Mesendoderm (in vitro differentiated cells): ENCODE measurements around the gene HSD17B4.
"Not testable (repeated sequence)": the region's sequence is repeated elsewhere in the genome, so short reads cannot be mapped to it uniquely, and the experiment has no call there.

Experiments used
- DNase-seq: peaks from one replicate; pipeline ENCODE4 v3.0.0; 2013
- H2AK5ac ChIP-seq: 2 replicates; pipeline ENCODE4 v1.6.1; 2013; ENCODE audit warnings: low read length, inconsistent platforms
- H2BK120ac ChIP-seq: 2 replicates; pipeline ENCODE4 v1.6.1; 2013; ENCODE audit warnings: low read depth, mild to moderate bottlenecking, low read length, moderate library complexity, mixed read lengths
- H2BK15ac ChIP-seq: replicated peaks from 2 replicates; pipeline ENCODE4 v1.6.1; 2013; ENCODE audit warnings: low read depth, mild to moderate bottlenecking, moderate library complexity
- H2BK5ac ChIP-seq: 2 replicates; pipeline ENCODE4 v1.6.1; 2013; ENCODE audit warnings: low read length, inconsistent platforms
- H3K18ac ChIP-seq: 2 replicates; pipeline ENCODE4 v1.6.1; 2013; ENCODE audit warnings: mild to moderate bottlenecking, low read length, mixed read lengths
- H3K23ac ChIP-seq: one replicate; pipeline ENCODE4 v1.6.1; 2013; ENCODE audit warnings: low read length
- H3K27ac ChIP-seq: 2 replicates; pipeline ENCODE4 v1.5.1; 2013; ENCODE audit warnings: low read depth, mild to moderate bottlenecking, inconsistent platforms, low read length, moderate library complexity
- H3K27me3 ChIP-seq: 2 replicates; pipeline ENCODE4 v1.6.1; 2013; ENCODE audit warnings: low read length, control low read depth, mild to moderate bottlenecking, inconsistent platforms; ENCODE audit not compliant: insufficient read depth, poor library complexity
- H3K36me3 ChIP-seq: 2 replicates; pipeline ENCODE4 v1.6.1; 2013; ENCODE audit warnings: low read length, inconsistent platforms; ENCODE audit not compliant: control insufficient read depth, insufficient read depth
- H3K4ac ChIP-seq: one replicate; pipeline ENCODE4 v1.6.1; 2013; ENCODE audit warnings: low read depth, mild to moderate bottlenecking, low read length, moderate library complexity
- H3K4me1 ChIP-seq: 2 replicates; pipeline ENCODE4 v1.6.1; 2013; ENCODE audit warnings: low read depth, low read length, inconsistent platforms; ENCODE audit not compliant: control insufficient read depth
- H3K4me2 ChIP-seq: 2 replicates; pipeline ENCODE4 v1.6.1; 2013; ENCODE audit warnings: low read length
- H3K4me3 ChIP-seq: 2 replicates; pipeline ENCODE4 v1.5.1; 2013; ENCODE audit warnings: mild to moderate bottlenecking, low read length
- H3K56ac ChIP-seq: one replicate; pipeline ENCODE4 v1.6.1; 2013; ENCODE audit warnings: low read length
- H3K79me1 ChIP-seq: 2 replicates; pipeline ENCODE4 v1.6.1; 2013; ENCODE audit warnings: low read length, inconsistent platforms
- H3K79me2 ChIP-seq: 2 replicates; pipeline ENCODE4 v1.6.1; 2013; ENCODE audit warnings: mild to moderate bottlenecking, low read length; ENCODE audit not compliant: control insufficient read depth, insufficient read depth
- H3K9ac ChIP-seq: 2 replicates; pipeline ENCODE4 v1.6.1; 2013; ENCODE audit warnings: low read length, inconsistent platforms
- H4K5ac ChIP-seq: one replicate; pipeline ENCODE4 v1.6.1; 2013; ENCODE audit warnings: low read length
- H4K8ac ChIP-seq: one replicate; pipeline ENCODE4 v1.6.1; 2013; ENCODE audit warnings: low read depth, mild to moderate bottlenecking, control low read depth, low read length, moderate library complexity
- WGBS: extraction: QIAGEN DNeasy Blood & Tissue Kit; methylation state at CpG from one replicate; pipeline ENCODE4 v1.1.7; 2013; ENCODE audit warnings: low lambda C conversion rate, missing lambda C conversion rate; ENCODE audit not compliant: insufficient coverage; ENCODE audit errors: extremely low coverage; 5-methylcytosine and 5-hydroxymethylcytosine counted together

HSD17B4 gene

GRCh38 chr5:119476341-119476740 lies 24.0 kb downstream of the HSD17B4 start:
- Histone ChIP-seq H3K23ac (no peak overlapping the region), H3K79me2 (peaks cover 2% of the 10 kb centered on the region), H3K4me2 (no peak overlapping the region), H3K4me1 (peaks cover 5% of the 10 kb centered on the region), H3K56ac (peak overlapping the region; percentile 58), H3K27ac (no peak overlapping the region), H3K18ac (peak overlapping the region; percentile 87), H3K79me1 (no peaks in the 10 kb centered on the region), H4K8ac (no peak overlapping the region), H3K4me3 (no peak overlapping the region), H3K27me3 (no peaks in the 10 kb centered on the region), H3K9ac (no peak overlapping the region), H3K36me3 (no peaks in the 10 kb centered on the region), H2BK15ac (no peak overlapping the region), H2BK5ac (no peak overlapping the region), H3K4ac (no peak overlapping the region), H2AK5ac (no peak overlapping the region), H4K5ac (peak overlapping the region; percentile 13), H2BK120ac (peak overlapping the region; percentile 92)
- WGBS, result no CpG with 5 or more reads among the region's 1 CpG
- DNase-seq, result no peak

DNA sequence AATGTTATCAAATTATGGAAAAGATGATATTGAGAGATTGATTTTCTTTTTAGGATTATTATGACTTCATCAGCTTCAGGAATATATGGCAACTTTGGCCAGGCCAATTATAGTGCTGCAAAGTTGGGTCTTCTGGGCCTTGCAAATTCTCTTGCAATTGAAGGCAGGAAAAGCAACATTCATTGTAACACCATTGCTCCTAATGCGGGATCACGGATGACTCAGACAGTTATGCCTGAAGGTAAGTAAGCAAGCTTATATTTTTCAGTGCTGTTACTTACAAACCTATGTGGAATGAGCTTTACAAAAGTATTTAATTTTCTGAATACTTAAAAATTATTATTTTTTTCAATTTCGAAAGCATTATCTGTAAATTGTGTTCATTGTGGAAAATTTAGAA lies 26.5 kb downstream of the HSD17B4 start:
- Histone ChIP-seq H3K56ac (peak overlapping the region; percentile 71), H3K79me1 (no peaks in the 10 kb centered on the region), H2BK120ac (peak overlapping the region; percentile 45), H3K36me3 (no peaks in the 10 kb centered on the region), H3K4me1 (peaks cover 8% of the 10 kb centered on the region), H3K23ac (no peak overlapping the region), H2BK15ac (peak overlapping the region; percentile 19), H4K5ac (no peak overlapping the region), H3K4me3 (no peak overlapping the region), H3K4me2 (no peak overlapping the region), H3K4ac (no peak overlapping the region), H3K27me3 (no peaks in the 10 kb centered on the region), H3K9ac (no peak overlapping the region), H4K8ac (peak overlapping the region; percentile 56), H3K79me2 (no peaks in the 10 kb centered on the region), H3K18ac (no peak overlapping the region), H2BK5ac (peak overlapping the region; percentile 79), H3K27ac (peak overlapping the region; percentile 49), H2AK5ac (no peak overlapping the region)
- no CpG with 5 or more reads among the region's 3 CpGs for WGBS
- peak; percentile 80 for DNase-seq

- H2BK120ac ChIP-seq, H3K4me1 ChIP-seq, H2BK5ac ChIP-seq, H3K4ac ChIP-seq, H2BK15ac ChIP-seq, H3K36me3 ChIP-seq, H4K8ac ChIP-seq, H3K56ac ChIP-seq, H2AK5ac ChIP-seq, H4K5ac ChIP-seq, H3K4me3 ChIP-seq, H3K4me2 ChIP-seq, H3K79me1 ChIP-seq, H3K18ac ChIP-seq, H3K9ac ChIP-seq, H3K23ac ChIP-seq, H3K79me2 ChIP-seq, H3K27me3 ChIP-seq: not testable (repeated sequence)
- WGBS, result no CpG with 5 or more reads among the region's 10 CpGs
- peak overlapping the region; percentile 45 for H3K27ac ChIP-seq
- DNase-seq, result peak; percentile 50
These were observed 28.3 kb downstream of the HSD17B4 start for GRCh38 chr5:119480629-119481028.

GRCh38 chr5:119483155-119483554 lies 30.9 kb downstream of the HSD17B4 start:
- peak; percentile 54 for DNase-seq
- H3K23ac ChIP-seq, result no peak overlapping the region
- no peaks in the 10 kb centered on the region for H3K27me3 ChIP-seq
- H3K36me3 ChIP-seq, result no peaks in the 10 kb centered on the region
- H3K27ac ChIP-seq, result peak overlapping the region; percentile 85
- peak overlapping the region; percentile 97 for H2BK120ac ChIP-seq
- H3K4me3 ChIP-seq, result no peak overlapping the region
- H4K8ac ChIP-seq, result peak overlapping the region; percentile 86
- H2BK5ac ChIP-seq, result peak overlapping the region; percentile 85
- peak overlapping the region; percentile 69 for H3K56ac ChIP-seq
- peaks cover 2% of the 10 kb centered on the region for H3K79me2 ChIP-seq
- H3K18ac ChIP-seq, result peak overlapping the region; percentile 99
- peak overlapping the region; percentile 87 for H2AK5ac ChIP-seq
- no CpG with 5 or more reads among the region's 1 CpG for WGBS
- peaks cover 2% of the 10 kb centered on the region for H3K79me1 ChIP-seq
- H3K4me1 ChIP-seq, result peaks cover 6% of the 10 kb centered on the region
- peak overlapping the region; percentile 91 for H3K4ac ChIP-seq
- H3K9ac ChIP-seq, result peak overlapping the region; percentile 52
- no peak overlapping the region for H3K4me2 ChIP-seq
- H2BK15ac ChIP-seq, result peak overlapping the region; percentile 74
- no peak overlapping the region for H4K5ac ChIP-seq

GRCh38 chr5:119484884-119485283 lies 32.6 kb downstream of the HSD17B4 start:
- H3K4me2 ChIP-seq, result no peak overlapping the region
- no peak overlapping the region for H4K8ac ChIP-seq
- H3K4ac ChIP-seq, result no peak overlapping the region
- no peak overlapping the region for H3K4me3 ChIP-seq
- no peak overlapping the region for H2BK120ac ChIP-seq
- no peak overlapping the region for H4K5ac ChIP-seq
- no peak overlapping the region for H2BK15ac ChIP-seq
- no peak overlapping the region for H3K23ac ChIP-seq
- no peak overlapping the region for H3K9ac ChIP-seq
- H3K36me3 ChIP-seq, result no peaks in the 10 kb centered on the region
- peaks cover 2% of the 10 kb centered on the region for H3K79me1 ChIP-seq
- H3K27ac ChIP-seq, result no peak overlapping the region
- H3K27me3 ChIP-seq, result no peaks in the 10 kb centered on the region
- no peak for DNase-seq
- no CpG with 5 or more reads among the region's 4 CpGs for WGBS
- H3K79me2 ChIP-seq, result peaks cover 2% of the 10 kb centered on the region
- H3K4me1 ChIP-seq, result peaks cover 3% of the 10 kb centered on the region
- no peak overlapping the region for H2BK5ac ChIP-seq
- H2AK5ac ChIP-seq, result no peak overlapping the region
- H3K56ac ChIP-seq, result no peak overlapping the region
- no peak overlapping the region for H3K18ac ChIP-seq

- no peak overlapping the region for H2BK120ac ChIP-seq
- H3K4me2 ChIP-seq, result no peak overlapping the region
- no peak overlapping the region for H2AK5ac ChIP-seq
- H3K56ac ChIP-seq, result no peak overlapping the region
- no peak overlapping the region for H4K8ac ChIP-seq
- no peaks in the 10 kb centered on the region for H3K4me1 ChIP-seq
- no CpG with 5 or more reads among the region's 2 CpGs for WGBS
- H4K5ac ChIP-seq, result no peak overlapping the region
- H3K23ac ChIP-seq, result no peak overlapping the region
- H3K27ac ChIP-seq, result no peak overlapping the region
- H3K27me3 ChIP-seq, result no peaks in the 10 kb centered on the region
- H3K9ac ChIP-seq, result no peak overlapping the region
- H3K4me3 ChIP-seq, result no peak overlapping the region
- no peaks in the 10 kb centered on the region for H3K36me3 ChIP-seq
- H3K18ac ChIP-seq, result no peak overlapping the region
- no peak overlapping the region for H2BK15ac ChIP-seq
- H3K4ac ChIP-seq, result no peak overlapping the region
- DNase-seq, result no peak
- H3K79me1 ChIP-seq, result no peaks in the 10 kb centered on the region
- no peaks in the 10 kb centered on the region for H3K79me2 ChIP-seq
- H2BK5ac ChIP-seq, result no peak overlapping the region
These were observed 49.4 kb downstream of the HSD17B4 start for GRCh38 chr5:119501671-119502179.
